ENCODE results near the gene MYLK4.

Gene MYLK4

GRCh38 chr6:2693231-2693630 is 57.5 kb downstream of the MYLK4 start:
- DNase-seq: no peak

- DNase-seq: no peak
Measured at GRCh38 chr6:2688401-2689064, 62.2 kb downstream of the MYLK4 start.

DNA sequence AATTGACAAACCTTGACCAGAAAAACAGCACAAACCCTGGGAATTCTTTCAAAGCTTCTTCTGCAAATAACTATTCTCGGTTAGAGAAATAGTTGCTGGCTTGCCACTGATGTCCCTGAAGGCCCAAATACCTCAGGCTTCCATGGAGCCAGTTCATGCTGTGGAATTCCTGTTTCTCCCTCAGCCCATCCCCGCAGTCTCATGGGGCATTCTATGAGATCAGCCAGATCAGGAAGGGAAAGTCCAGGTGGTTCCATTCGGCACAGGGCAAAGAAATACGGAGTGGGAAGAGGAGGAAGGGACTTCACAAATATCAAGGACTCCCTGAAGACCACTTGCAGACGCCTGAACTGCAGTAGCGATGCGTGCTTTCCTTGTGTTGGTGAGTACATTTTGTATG is 63.3 kb downstream of the MYLK4 start:
- DNase-seq: no peak

- DNase-seq: no peak
Measured at GRCh38 chr6:2686515-2686914, 64.2 kb downstream of the MYLK4 start.

GRCh38 chr6:2684766-2685754 is 65.7 kb downstream of the MYLK4 start:
- DNase-seq: no peak

GRCh38 chr6:2684103-2684749 is 66.5 kb downstream of the MYLK4 start:
- no peak for DNase-seq

GRCh38 chr6:2680264-2680922 is 70.3 kb downstream of the MYLK4 start:
- DNase-seq: no peak

DNA sequence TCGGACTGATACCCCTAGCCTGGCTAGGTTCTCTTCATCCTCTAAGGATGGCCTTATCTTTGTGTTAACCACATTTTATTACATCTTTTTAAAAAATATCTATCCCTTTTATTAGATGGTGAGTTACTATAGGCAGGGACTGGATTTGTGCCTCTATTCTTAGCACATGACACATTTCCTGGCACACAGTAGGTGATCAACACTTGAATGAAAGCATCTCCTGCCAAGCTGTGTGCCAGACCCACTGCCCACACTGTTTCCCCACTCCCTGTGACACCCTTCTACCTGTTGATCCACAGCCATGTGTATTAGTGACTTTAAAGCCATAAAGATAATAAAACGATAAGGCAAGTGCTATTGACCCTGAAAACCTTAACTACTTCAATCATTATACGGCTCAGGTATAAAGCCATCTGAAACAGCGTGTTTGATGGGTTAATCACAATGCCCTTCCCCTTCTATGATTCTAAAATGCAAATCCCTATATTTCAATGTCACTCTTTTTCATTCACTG is 73.6 kb downstream of the MYLK4 start:
- no peak for DNase-seq

DNA sequence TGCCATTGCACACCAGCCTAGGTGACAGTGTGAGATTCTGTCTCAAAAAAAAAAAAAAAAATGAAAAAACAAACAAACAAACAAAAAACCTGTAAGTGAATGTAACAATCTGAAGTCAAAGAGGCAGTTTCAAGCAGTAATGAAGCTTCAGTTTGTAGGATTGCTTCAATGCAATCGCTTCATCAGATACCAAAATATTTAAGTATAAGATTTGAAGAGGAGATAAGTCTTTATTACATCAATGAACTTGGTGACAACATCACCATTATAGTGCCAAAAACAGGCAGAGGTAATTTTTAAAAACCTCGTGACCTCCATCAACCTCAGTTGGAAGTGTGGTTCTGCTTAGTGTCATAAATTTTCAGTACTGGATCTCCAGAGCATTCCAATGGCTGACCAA is 74.7 kb downstream of the MYLK4 start:
- DNase-seq: no peak

DNA sequence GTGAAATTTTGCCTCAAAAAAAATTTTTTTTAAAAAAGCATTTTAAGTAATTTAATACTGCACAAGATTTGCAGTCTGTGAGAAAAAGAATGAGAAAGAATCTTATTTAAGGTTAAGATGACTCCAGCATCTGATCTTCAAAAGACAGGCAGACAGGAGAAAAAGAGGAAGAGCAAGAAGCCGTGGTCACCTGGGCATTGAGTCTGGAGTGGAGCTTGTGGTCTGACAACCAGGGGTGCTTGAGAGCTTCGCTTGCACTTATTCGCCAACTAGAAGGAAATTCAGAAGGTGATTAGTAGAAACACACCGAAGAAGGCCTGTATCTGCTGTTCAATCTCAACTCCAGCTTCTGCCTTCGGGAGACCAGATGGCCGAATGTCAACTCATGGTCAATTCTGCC is 75.9 kb downstream of the MYLK4 start:
- no peak for DNase-seq

DNA sequence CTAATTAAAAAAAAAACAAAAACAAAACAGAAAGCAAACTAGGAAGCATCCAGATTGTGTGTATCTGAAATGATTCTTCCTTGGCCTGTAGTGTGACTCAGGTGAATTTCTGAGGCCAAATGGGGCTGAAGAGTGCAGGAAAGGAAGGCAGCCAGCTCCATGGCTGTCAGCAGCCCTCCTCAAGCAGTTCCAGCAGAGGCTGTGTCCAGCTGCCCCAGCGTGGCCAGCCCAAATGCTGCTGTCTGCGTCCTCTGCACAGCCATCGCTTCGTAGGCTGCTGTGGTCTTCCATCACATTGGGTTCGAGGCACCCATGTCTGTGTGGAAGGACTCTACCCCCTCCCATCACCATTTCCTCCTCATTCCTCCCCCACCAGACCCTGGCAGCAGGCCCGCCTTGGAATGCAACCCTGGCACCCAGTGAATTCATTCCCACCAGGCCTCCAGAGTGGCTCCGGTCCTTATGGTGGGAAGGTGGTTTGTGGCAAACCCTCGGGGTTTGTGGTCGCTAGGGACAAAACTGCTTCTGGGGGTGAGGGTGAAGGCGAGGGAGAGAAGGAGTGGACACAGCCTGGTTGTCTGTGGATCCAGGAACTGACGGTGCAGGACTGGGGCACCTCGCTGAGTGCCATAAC is 81.5 kb downstream of the MYLK4 start:
- no peak for DNase-seq

DNA sequence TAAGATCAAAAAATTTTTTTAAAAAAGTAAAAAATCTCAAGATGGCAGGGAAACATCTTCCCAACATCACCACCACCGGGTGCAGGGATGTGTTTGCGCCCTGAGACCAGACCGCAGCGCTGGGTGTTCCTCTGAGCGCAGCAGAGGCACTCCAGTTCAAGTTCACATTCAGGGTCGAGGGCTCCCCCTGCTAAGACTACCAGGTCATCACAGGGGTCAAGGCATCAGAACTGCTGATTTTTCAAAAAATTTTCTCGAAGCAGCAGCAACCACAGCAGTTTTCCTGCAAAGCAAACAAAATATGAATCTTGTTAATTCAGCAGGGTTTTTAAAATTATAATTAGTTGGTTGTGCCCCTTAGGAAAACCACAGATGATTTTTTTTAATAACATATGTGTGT is 83.1 kb downstream of the MYLK4 start:
- DNase-seq: no peak

DNA sequence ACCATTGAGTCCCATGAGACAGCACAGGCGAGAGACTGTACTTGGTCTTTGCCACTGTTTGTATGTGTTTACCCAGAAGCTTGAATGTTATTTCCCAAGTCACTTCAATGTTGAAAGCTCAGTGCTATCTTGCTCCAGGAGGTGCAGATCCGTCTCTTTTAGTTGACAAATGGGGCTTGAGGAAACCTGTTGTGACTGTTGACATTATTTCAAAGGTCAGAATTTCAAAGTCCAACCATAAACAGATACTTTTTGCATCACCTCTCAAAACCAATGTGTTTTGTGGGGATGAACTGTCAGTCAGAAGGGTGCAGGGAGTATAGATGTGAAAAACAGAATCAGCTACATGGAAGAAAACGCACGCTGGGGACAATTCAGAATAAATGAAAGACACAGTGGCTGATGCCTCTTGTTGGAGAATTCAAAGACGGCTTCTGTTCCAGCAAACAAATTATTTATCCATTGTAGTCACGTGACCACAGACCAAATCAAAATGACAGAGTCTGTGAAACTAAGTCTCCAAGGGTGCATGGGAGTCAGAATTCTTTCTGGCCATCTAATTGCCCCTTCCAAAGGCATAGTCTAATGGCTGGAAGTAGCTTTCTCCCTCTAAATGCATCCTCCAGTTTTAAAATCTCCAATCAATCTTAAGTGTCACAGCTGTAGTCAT is 83.7 kb downstream of the MYLK4 start:
- no peak for DNase-seq

DNA sequence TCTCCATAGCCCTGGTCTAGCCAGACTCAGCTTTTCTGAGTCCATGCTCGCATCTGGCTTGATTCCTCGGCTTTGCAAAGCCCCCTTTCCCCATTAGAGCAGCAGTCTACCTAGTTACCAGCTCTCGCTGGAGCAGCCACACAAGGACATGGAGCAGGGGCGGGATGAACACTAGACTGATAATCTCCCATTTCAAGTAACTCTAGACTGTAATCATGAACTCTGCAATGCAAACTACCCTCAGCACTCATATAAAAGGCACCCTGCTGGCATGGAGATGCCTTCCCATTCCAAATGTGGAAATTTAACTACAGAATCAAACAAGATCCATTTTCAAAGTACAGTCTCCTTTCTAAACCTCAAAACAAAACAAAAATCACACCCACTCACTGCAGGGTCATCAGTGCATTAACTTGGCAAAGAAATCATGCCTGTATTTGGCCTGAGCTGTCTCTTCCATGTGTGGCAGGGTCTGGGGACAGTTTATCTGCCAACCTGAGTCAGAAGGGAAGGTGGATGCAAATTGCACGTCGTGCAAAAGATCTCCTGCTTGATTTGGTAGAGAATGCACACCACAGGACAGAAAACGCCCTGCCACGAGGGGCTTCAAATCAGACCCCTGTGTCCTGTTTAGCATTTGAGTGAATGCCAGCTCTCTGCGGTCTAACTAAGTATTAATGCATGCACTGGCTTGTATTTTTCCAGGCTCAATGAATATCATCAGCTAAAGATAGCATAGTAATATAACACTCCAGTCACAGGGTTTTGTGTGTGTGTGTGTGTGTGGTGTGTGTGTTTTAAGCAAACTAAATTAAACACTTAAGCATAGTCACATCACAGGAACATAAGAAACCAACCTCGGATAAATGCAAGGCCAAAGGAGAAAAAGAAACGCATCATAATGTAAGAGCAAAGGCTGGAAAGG is 85.3 kb downstream of the MYLK4 start:
- DNase-seq: peak; percentile 64

- no peak for DNase-seq
Measured at GRCh38 chr6:2663123-2663522, 87.6 kb downstream of the MYLK4 start.

GRCh38 chr6:2661651-2662050 is 89.1 kb downstream of the MYLK4 start:
- DNase-seq: no peak

GRCh38 chr6:2659882-2660281 is 90.8 kb downstream of the MYLK4 start:
- DNase-seq: no peak

- DNase-seq: no peak
Measured at GRCh38 chr6:2659381-2659780, 91.3 kb downstream of the MYLK4 start.

- no peak for DNase-seq
Measured at GRCh38 chr6:2658788-2659187, 91.9 kb downstream of the MYLK4 start.

DNA sequence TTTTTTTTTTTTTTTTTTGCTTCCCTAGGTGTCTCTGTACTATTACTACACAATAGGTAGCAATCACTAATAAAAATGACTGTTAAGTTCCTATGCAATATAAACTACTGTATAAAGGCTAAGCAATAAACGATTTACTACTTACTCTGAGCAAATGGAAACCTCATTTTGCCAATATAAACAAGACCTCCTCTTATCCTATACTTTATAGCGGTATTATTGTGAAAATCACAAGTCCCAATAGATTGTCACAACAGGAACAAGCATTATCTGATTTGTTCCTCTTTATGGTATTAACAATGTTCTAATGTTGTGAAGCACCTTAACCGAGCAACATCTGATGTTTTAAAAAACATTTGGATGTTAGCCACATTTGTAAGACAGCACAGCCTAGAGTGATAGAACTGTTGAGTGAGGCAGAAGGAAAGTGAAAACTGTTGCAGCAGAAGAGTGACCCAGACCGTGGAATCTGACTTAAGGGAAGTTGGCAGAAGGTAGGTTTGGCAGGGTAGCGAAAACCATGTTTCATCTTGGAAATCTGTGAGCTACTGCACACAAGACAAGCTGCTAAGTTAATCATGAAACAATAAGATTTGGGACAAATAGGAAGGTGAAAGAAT is 94.2 kb downstream of the MYLK4 start:
- DNase-seq: no peak
